Neural progenitor cell (in vitro differentiated cells): ENCODE data around the gene HS2ST1. TPM values are rescaled to one million over a fixed set of nuclear protein-coding genes. Genes with fewer than 3 reads are reported as not detected.

Experiments used
- DNase-seq: peaks from one replicate; pipeline ENCODE4 v3.0.0-alpha.2; 2016; ENCODE audit warnings: low spot score
- H2AFZ ChIP-seq: fragments of 200-600 bp; sonication (generic); replicated peaks from 2 replicates; pipeline ENCODE4 v1.6.1; 2016; ENCODE audit warnings: antibody characterized with exemption
- H3F3A ChIP-seq: fragments of 200-600 bp; sonication (generic); 2 replicates; pipeline ENCODE4 v1.6.1; 2016; ENCODE audit warnings: antibody characterized with exemption, low read depth
- H3K27ac ChIP-seq: fragments of 200-600 bp; sonication (generic); 2 replicates; pipeline ENCODE4 v1.5.1; 2016; ENCODE audit warnings: mild to moderate bottlenecking
- H3K27me3 ChIP-seq: fragments of 200-600 bp; sonication (generic); 2 replicates; pipeline ENCODE4 v1.6.1; 2016; ENCODE audit warnings: mild to moderate bottlenecking, moderate library complexity
- H3K36me3 ChIP-seq: fragments of 200-600 bp; sonication (generic); 2 replicates; pipeline ENCODE4 v1.5.1; 2016
- H3K4me1 ChIP-seq: fragments of 200-600 bp; sonication (generic); 2 replicates; pipeline ENCODE4 v1.6.1; 2016; ENCODE audit warnings: mixed run types
- H3K4me2 ChIP-seq: fragments of 200-600 bp; sonication (generic); 2 replicates; pipeline ENCODE4 v1.6.1; 2016
- H3K4me3 ChIP-seq: fragments of 200-600 bp; sonication (generic); 2 replicates; pipeline ENCODE4 v1.5.1; 2016
- H3K79me2 ChIP-seq: fragments of 200-600 bp; sonication (generic); 2 replicates; pipeline ENCODE4 v1.6.1; 2016; ENCODE audit warnings: low read depth
- H3K9ac ChIP-seq: fragments of 200-600 bp; sonication (generic); 2 replicates; pipeline ENCODE4 v1.6.1; 2016
- H3K9me3 ChIP-seq: fragments of 200-600 bp; sonication (generic); 2 replicates; pipeline ENCODE4 v1.5.1; 2016; ENCODE audit warnings: low read depth
- H4K20me1 ChIP-seq: fragments of 200-600 bp; sonication (generic); 2 replicates; pipeline ENCODE4 v1.6.1; 2016; ENCODE audit warnings: low read depth
- H3K27ac Mint-ChIP-seq: 3 replicates; pipeline ENCODE4 v1.8.0; 2021; ENCODE audit warnings: mixed read lengths
- H3K27me3 Mint-ChIP-seq: 2 replicates; pipeline ENCODE4 v1.8.0; 2022; ENCODE audit warnings: low read depth, mild to moderate bottlenecking, inconsistent platforms, moderate library complexity, mixed read lengths; ENCODE audit not compliant: insufficient read depth
- H3K36me3 Mint-ChIP-seq: 3 replicates; pipeline ENCODE4 v1.8.0; 2021; ENCODE audit warnings: mixed read lengths
- H3K4me1 Mint-ChIP-seq: 3 replicates; pipeline ENCODE4 v1.8.0; 2021; ENCODE audit warnings: mixed read lengths
- H3K4me3 Mint-ChIP-seq: 3 replicates; pipeline ENCODE4 v1.8.0; 2021; ENCODE audit warnings: mild to moderate bottlenecking, moderate library complexity, mixed read lengths
- H3K9me3 Mint-ChIP-seq: 3 replicates; pipeline ENCODE4 v1.8.0; 2020; ENCODE audit warnings: mixed read lengths
- EZH2 ChIP-seq: fragments of 200-600 bp; sonication (generic); IDR thresholded peaks from 2 replicates; pipeline ENCODE4 v1.6.1; 2017; ENCODE audit warnings: antibody characterized with exemption, mild to moderate bottlenecking, moderate library complexity
- EZH2phosphoT487 ChIP-seq: fragments of 200-600 bp; sonication (generic); IDR thresholded peaks from 2 replicates; pipeline ENCODE4 v1.6.1; 2017; ENCODE audit warnings: antibody characterized with exemption
- total RNA-seq: library from RNA; depleted of rRNA; stranded (reverse); fragments of >200 nt; gene quantifications from 2 replicates; pipeline ENCODE4 v1.2.3, GENCODE V29; 2015; ENCODE audit warnings: low replicate concordance
- TF ChIP-seq, protein P1 (sequence below): fragments of 200-600 bp; sonication (generic); IDR thresholded peaks from 2 replicates; pipeline ENCODE4 v1.5.1; 2017; ENCODE audit warnings: antibody characterized with exemption, mild to moderate bottlenecking

HS2ST1 gene
- total RNA-seq, 1 donor from 2014 or later: 33.2 TPM

DNA sequence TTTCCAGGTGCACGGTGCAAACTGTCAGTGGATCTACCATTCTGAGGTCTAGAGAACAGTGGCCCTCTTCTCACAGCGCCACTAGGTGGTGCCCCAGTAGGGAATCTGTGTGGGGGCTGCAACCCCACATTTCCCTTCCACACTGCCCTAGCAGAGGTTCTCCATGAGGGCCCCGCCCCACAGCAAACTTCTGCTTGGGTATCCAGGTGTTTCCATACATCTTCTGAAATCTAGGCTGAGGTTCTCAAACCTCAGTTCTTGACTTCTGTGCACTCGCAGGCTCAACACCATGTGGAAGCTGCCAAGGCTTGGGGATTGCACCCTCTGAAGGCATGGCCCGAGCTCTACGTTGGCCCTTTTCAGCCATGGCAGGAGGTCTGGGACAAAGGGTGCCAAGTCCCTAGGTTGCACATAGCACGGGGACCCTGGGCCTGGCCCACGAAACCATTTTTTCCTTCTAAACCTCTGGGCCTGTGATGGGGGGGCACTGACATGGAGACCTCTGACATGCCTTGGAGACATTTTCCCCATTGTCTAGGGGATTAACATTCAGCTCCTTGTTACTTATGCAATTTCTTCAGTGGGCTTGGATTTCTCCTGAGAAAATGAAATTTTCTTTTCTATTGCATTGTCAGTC, 10.0 kb downstream of the HS2ST1 start:
- Histone ChIP-seq H2AFZ (no peak overlapping the region), H3K79me2 (peaks cover 100% of the 10 kb centered on the region), H3K4me2 (no peak overlapping the region), H3F3A (no peaks in the 10 kb centered on the region), H4K20me1 (peaks cover 4% of the 10 kb centered on the region), H3K4me3 (no peak overlapping the region), H3K9ac (no peak overlapping the region), H3K27ac (no peak overlapping the region), H3K9me3 (peaks cover 18% of the 10 kb centered on the region), H3K27me3 (no peaks in the 10 kb centered on the region), H3K36me3 (no peaks in the 10 kb centered on the region), H3K4me1 (no peaks in the 10 kb centered on the region)
- no peaks in the 10 kb centered on the region for H3K27me3 Mint-ChIP-seq
- H3K9me3 Mint-ChIP-seq: peaks cover 77% of the 10 kb centered on the region
- no peaks in the 10 kb centered on the region for H3K4me1 Mint-ChIP-seq
- TF ChIP-seq, protein P1, sequence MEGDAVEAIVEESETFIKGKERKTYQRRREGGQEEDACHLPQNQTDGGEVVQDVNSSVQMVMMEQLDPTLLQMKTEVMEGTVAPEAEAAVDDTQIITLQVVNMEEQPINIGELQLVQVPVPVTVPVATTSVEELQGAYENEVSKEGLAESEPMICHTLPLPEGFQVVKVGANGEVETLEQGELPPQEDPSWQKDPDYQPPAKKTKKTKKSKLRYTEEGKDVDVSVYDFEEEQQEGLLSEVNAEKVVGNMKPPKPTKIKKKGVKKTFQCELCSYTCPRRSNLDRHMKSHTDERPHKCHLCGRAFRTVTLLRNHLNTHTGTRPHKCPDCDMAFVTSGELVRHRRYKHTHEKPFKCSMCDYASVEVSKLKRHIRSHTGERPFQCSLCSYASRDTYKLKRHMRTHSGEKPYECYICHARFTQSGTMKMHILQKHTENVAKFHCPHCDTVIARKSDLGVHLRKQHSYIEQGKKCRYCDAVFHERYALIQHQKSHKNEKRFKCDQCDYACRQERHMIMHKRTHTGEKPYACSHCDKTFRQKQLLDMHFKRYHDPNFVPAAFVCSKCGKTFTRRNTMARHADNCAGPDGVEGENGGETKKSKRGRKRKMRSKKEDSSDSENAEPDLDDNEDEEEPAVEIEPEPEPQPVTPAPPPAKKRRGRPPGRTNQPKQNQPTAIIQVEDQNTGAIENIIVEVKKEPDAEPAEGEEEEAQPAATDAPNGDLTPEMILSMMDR: no peak
- TF ChIP-seq EZH2phosphoT487 (no peak), EZH2 (no peak)
- no peak overlapping the region for H3K4me3 Mint-ChIP-seq
- DNase-seq: no peak
- peaks cover 51% of the 10 kb centered on the region for H3K36me3 Mint-ChIP-seq
- no peak overlapping the region for H3K27ac Mint-ChIP-seq

GRCh38 chr1:86925742-86926141, 11.3 kb downstream of the HS2ST1 start:
- Histone ChIP-seq H4K20me1 (peaks cover 15% of the 10 kb centered on the region), H3F3A (no peaks in the 10 kb centered on the region), H3K79me2 (peaks cover 100% of the 10 kb centered on the region), H3K36me3 (no peaks in the 10 kb centered on the region), H3K4me2 (no peak overlapping the region), H3K9me3 (peaks cover 18% of the 10 kb centered on the region), H2AFZ (no peak overlapping the region), H3K9ac (no peak overlapping the region), H3K4me3 (no peak overlapping the region), H3K4me1 (no peaks in the 10 kb centered on the region), H3K27me3 (no peaks in the 10 kb centered on the region), H3K27ac (no peak overlapping the region)
- Mint-ChIP-seq H3K4me1 (no peaks in the 10 kb centered on the region), H3K27me3 (no peaks in the 10 kb centered on the region), H3K27ac (no peak overlapping the region), H3K4me3 (no peak overlapping the region), H3K9me3 (peaks cover 68% of the 10 kb centered on the region), H3K36me3 (peaks cover 40% of the 10 kb centered on the region)
- DNase-seq: no peak
- TF ChIP-seq EZH2 (no peak), EZH2phosphoT487 (no peak)
- TF ChIP-seq, protein P1: no peak

- no peaks in the 10 kb centered on the region for H3F3A ChIP-seq
- Mint-ChIP-seq H3K9me3 (peaks cover 64% of the 10 kb centered on the region), H3K36me3 (peaks cover 32% of the 10 kb centered on the region), H3K4me1 (no peaks in the 10 kb centered on the region), H3K27me3 (no peaks in the 10 kb centered on the region), H3K27ac (no peak overlapping the region), H3K4me3 (no peak overlapping the region)
- no peak overlapping the region for H3K27ac ChIP-seq
- TF ChIP-seq EZH2phosphoT487: no peak
- TF ChIP-seq EZH2: no peak
- TF ChIP-seq, protein P1: no peak
- no peak overlapping the region for H3K9ac ChIP-seq
- DNase-seq: no peak
- H3K4me2 ChIP-seq: no peak overlapping the region
- H3K27me3 ChIP-seq: no peaks in the 10 kb centered on the region
- no peaks in the 10 kb centered on the region for H3K4me1 ChIP-seq
- H4K20me1 ChIP-seq: peaks cover 17% of the 10 kb centered on the region
- peaks cover 100% of the 10 kb centered on the region for H3K79me2 ChIP-seq
- H2AFZ ChIP-seq: no peak overlapping the region
- peaks cover 18% of the 10 kb centered on the region for H3K9me3 ChIP-seq
- no peak overlapping the region for H3K4me3 ChIP-seq
- no peaks in the 10 kb centered on the region for H3K36me3 ChIP-seq
Observed at GRCh38 chr1:86926883-86927282, 12.4 kb downstream of the HS2ST1 start.
